Measurements from ENCODE around the gene NCAPH2.

NCAPH2 gene

GRCh38 chr22:50476868-50477267, 31.2 kb upstream of the NCAPH2 start:
- H3K4me1 ChIP-seq (ENCODE audit: control insufficient read depth, insufficient read depth, low read length), result peaks cover 11% of the 10 kb centered on the region
- H3K36me3 ChIP-seq (ENCODE audit: control insufficient read depth in 2 of 2, insufficient read depth in 1 of 2, low read length in 2 of 2), result peaks cover 4 to 19% of the 10 kb centered on the region in 2 experiments; a peak in 2 of 3 replicates
- TF ChIP-seq ZBTB20 (tag by site-specific recombination; IDR thresholded peaks at IDR 0.05), result peak; percentile 57
- TF ChIP-seq PRDM10 (tag by site-specific recombination; IDR thresholded peaks at IDR 0.05), result peak; percentile 87
- TF ChIP-seq ZBTB48 (tag by site-specific recombination; IDR thresholded peaks at IDR 0.05), result peak; percentile 92
- peak; percentile 46 for TF ChIP-seq ZBTB17 (tag by site-specific recombination; IDR thresholded peaks at IDR 0.05)
- TF ChIP-seq ZBTB8A (tag by site-specific recombination; IDR thresholded peaks at IDR 0.05), result 0 out of 2 replicates have a peak, but pooled peaks have one; percentile 13
- TF ChIP-seq ZNF704 (tag by site-specific recombination; IDR thresholded peaks at IDR 0.05), result no peak
- CTCF ChIA-PET, result interaction anchor here (0.6 kb wide), 1 partner anchor 25 kb away, joined by 4 read pairs; no protein-coding TSS in a partner anchor
- no peaks in the 10 kb centered on the region for H3K9me3 ChIP-seq (ENCODE audit: control insufficient read depth, insufficient read depth, low read depth, low read length)
- H3K27ac ChIP-seq (ENCODE audit: extremely low read depth, low read depth, low read length), result peak overlapping the region; percentile 25
- POLR2A ChIA-PET, result interaction anchor here (1.3 to 1.5 kb wide), 2 partner anchors 31 to 49 kb away, joined by 3 to 5 read pairs; partner anchors contain the start of genes LMF2, NCAPH2 and SCO2
- H3K4me3 ChIP-seq (ENCODE audit: low read depth, low read length), result no peak overlapping the region

- Histone ChIP-seq H3K36me3 (ENCODE audit: control insufficient read depth in 2 of 2, insufficient read depth in 1 of 2, low read length in 2 of 2) (peaks cover 2 to 8% of the 10 kb centered on the region in 2 experiments; a peak in 2 of 3 replicates), H3K4me1 (ENCODE audit: control insufficient read depth, insufficient read depth, low read length) (peaks cover 11% of the 10 kb centered on the region), H3K4me3 (ENCODE audit: low read depth, low read length) (no peak overlapping the region), H3K27ac (ENCODE audit: extremely low read depth, low read depth, low read length) (no peak overlapping the region), H3K9me3 (ENCODE audit: control insufficient read depth, insufficient read depth, low read depth, low read length) (no peaks in the 10 kb centered on the region)
- TF ChIP-seq ZNF274 (IDR thresholded peaks at IDR 0.05; ENCODE audit: low read length) (no peak), ZNF274 (tag by site-specific recombination; IDR thresholded peaks at IDR 0.05; ENCODE audit: borderline replicate concordance) (no peak), ZNF26 (tag by site-specific recombination; IDR thresholded peaks at IDR 0.05) (no peak), PATZ1 (tag by site-specific recombination; IDR thresholded peaks at IDR 0.05) (no peak), ZNF146 (tag by site-specific recombination; IDR thresholded peaks at IDR 0.05) (no peak), ZNF335 (tag by site-specific recombination; conservative IDR thresholded peaks at IDR 0.05) (0 out of 2 replicates have a peak, but pooled peaks have one; percentile 22), ZNF214 (tag by site-specific recombination; IDR thresholded peaks at IDR 0.05; ENCODE audit: borderline replicate concordance) (no peak), ZNF133 (tag by site-specific recombination; IDR thresholded peaks at IDR 0.05) (no peak), ZNF837 (tag by site-specific recombination; IDR thresholded peaks at IDR 0.05) (no peak), ZNF23 (tag by site-specific recombination; IDR thresholded peaks at IDR 0.05; ENCODE audit: borderline replicate concordance) (no peak), SP2 (tag by site-specific recombination; IDR thresholded peaks at IDR 0.05) (0 out of 2 replicates have a peak, but pooled peaks have one; percentile 9), ZNF211 (tag by site-specific recombination; IDR thresholded peaks at IDR 0.05; ENCODE audit: low read depth) (no peak)
- CTCF ChIA-PET, result interaction anchor here (2.4 kb wide), 1 partner anchor 20 kb away, joined by 12 read pairs; no protein-coding TSS in a partner anchor
- POLR2A ChIA-PET, result no interaction called here
Measured at GRCh38 chr22:50477923-50478322, 30.1 kb upstream of the NCAPH2 start.
